ENCODE measurements around the gene SP110. TPM values are rescaled to one million over a fixed set of nuclear protein-coding genes. Genes with fewer than 3 reads are reported as not detected.
"Not testable (repeated sequence)": the region's sequence is repeated elsewhere in the genome, so short reads cannot be mapped to it uniquely, and the experiment has no call there.

SP110 gene
- total RNA-seq, 4 donors from 2014 or later: 11.8 to 32.7 (median 21.2) TPM

DNA sequence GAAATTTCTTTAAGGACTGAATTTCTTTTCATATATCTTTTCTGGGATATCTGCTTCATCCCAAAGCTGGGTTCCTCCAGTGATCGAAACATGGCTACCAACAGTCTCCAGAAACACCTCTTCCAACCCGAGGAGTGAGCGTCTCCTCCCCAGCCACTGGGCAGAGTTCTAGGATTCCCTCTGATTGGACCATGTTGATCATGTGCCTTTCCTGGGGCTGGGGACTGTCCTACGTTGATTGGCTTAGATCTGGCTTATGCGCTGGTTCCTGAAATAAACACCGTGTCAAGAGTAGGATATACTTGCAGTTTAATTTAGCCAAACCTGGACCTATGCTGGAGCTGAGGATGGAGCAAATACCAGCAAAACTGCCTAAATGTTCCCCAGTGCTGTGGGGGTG, 95.5 kb downstream of the SP110 start:
- DNase-seq (ENCODE audit: low spot score in 2 of 2): no peak
- no peaks in the 10 kb centered on the region for H3K27me3 ChIP-seq
- no peaks in the 10 kb centered on the region for H3K9me3 ChIP-seq
- WGBS: 90% methylated on average over 6 of the region's 6 CpGs
- H3K4me3 ChIP-seq: no peak overlapping the region
- H3K4me1 ChIP-seq: peaks cover 14% of the 10 kb centered on the region
- TF ChIP-seq, protein P1, sequence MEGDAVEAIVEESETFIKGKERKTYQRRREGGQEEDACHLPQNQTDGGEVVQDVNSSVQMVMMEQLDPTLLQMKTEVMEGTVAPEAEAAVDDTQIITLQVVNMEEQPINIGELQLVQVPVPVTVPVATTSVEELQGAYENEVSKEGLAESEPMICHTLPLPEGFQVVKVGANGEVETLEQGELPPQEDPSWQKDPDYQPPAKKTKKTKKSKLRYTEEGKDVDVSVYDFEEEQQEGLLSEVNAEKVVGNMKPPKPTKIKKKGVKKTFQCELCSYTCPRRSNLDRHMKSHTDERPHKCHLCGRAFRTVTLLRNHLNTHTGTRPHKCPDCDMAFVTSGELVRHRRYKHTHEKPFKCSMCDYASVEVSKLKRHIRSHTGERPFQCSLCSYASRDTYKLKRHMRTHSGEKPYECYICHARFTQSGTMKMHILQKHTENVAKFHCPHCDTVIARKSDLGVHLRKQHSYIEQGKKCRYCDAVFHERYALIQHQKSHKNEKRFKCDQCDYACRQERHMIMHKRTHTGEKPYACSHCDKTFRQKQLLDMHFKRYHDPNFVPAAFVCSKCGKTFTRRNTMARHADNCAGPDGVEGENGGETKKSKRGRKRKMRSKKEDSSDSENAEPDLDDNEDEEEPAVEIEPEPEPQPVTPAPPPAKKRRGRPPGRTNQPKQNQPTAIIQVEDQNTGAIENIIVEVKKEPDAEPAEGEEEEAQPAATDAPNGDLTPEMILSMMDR (IDR thresholded peaks at IDR 0.05): no peak
- H3K36me3 ChIP-seq: no peaks in the 10 kb centered on the region
- no peak overlapping the region for H3K27ac ChIP-seq

DNA sequence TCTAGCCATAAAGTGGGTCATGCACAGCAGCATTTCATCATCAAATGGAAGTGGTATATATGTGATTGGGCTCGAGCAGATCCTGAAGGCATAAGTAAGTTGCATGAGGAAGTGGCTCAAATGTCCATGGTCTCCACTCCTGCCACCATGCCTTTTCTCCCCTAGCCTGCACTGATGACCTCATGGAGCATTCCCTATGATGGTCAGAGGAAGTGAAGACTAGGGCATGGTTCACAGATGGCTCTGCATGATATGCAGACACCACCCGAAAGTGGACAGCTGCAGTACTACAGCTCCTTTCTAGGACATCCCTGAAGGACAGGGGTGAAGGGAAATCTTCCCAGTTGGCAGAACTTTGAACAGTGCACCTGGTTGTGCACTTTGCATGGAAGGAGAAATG, 99.4 kb downstream of the SP110 start:
- not testable (repeated sequence) for H3K27ac ChIP-seq; H3K27me3 ChIP-seq; H3K36me3 ChIP-seq; DNase-seq (ENCODE audit: low spot score in 2 of 2); H3K4me3 ChIP-seq; H3K4me1 ChIP-seq; H3K9me3 ChIP-seq
- WGBS: 95% methylated on average over 2 of the region's 2 CpGs

DNA sequence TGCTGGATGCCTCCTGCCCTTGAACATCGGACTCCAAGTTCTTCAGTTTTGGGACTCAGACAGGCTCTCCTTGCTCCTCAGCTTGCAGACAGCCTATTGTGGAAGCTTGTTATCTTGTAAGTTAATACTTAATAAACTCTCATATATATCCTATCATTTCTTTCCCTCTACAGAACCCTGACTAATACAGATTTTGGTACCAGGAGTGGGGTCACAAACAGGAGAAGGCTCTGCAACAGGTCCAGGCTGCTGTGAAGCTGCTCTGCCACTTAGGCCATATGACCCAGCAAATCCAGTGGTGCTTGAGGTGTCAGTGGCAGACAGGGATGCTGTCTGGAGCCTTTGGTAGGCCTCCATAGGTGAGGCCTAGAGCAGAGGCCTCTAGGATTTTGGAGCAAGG, 100.0 kb downstream of the SP110 start:
- DNase-seq (ENCODE audit: low spot score in 2 of 2); H3K4me3 ChIP-seq; H3K9me3 ChIP-seq; H3K36me3 ChIP-seq; H3K27me3 ChIP-seq; H3K4me1 ChIP-seq; H3K27ac ChIP-seq: not testable (repeated sequence)
- 100% methylated on average over 1 of the region's 1 CpG for WGBS

Other genes starting within 250 kb of the SP110 start
- 10 to 100 TPM in 3 of 4 donors, 1 to 10 TPM in 1; 9.2 to 18.2 (median 11.6) TPM for gene SLC16A14, start 151.1 kb downstream of the SP110 start, total RNA-seq
- gene SP140, start 5.8 kb upstream of the SP110 start, total RNA-seq: 1 to 10 TPM in 2 of 4 donors, under 1 TPM in 2; 0.47 to 2.7 (median 1.8) TPM
- gene SP140L, start 107.2 kb upstream of the SP110 start, total RNA-seq: 1 to 10 TPM in 3 of 4 donors, under 1 TPM in 1; 0.98 to 6.3 (median 2.5) TPM
- 100 to 1,000 TPM in 1 of 4 donors, 10 to 100 TPM in 3; 38.7 to 118 (median 65.6) TPM for gene SP100, start 196.2 kb upstream of the SP110 start, total RNA-seq